ENCODE data around the gene LSAMP. TPM values are rescaled to one million over a fixed set of nuclear protein-coding genes. Genes with fewer than 3 reads are reported as not detected.

The LSAMP gene
- total and polyA plus RNA-seq, 2 of the 8 experiments (the other 6 are each of a cell fraction or from before 2014, with no cell fraction given), result 1.8 to 5.7 TPM

DNA sequence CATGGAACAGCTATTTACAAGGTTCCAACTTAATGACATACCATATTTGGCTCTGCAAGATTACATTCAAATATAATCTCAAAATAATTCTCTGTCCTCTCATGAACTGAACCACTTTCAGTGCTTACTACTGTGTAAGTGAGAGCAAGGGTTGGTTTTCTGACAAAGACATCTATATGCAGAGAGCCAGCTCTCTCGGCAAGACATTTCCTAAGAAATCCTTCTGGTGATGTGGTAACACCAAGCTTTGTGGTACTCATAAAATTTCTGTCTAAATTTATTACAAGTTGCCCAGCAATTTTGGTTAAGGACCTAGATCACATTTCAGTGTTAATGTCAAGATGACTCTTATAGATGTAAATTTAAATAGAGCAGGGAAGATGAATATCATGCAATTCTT is 637.0 kb downstream of the LSAMP start (continued):
- TF ChIP-seq CHD1 (IDR thresholded peaks at IDR 0.05; ENCODE audit: low read depth, low read length) (no peak), NRF1 (IDR thresholded peaks at IDR 0.05; ENCODE audit: low read depth, low read length) (no peak), GABPA (IDR thresholded peaks at IDR 0.05; ENCODE audit: borderline replicate concordance, insufficient read depth, low read length) (no peak), EGR1 (IDR thresholded peaks at IDR 0.05; ENCODE audit: borderline replicate concordance, low read depth, low read length) (no peak), KDM1A (IDR thresholded peaks at IDR 0.05; ENCODE audit: borderline replicate concordance, low read length) (no peak), PHF8 (conservative IDR thresholded peaks at IDR 0.05; ENCODE audit: low read depth, low read length) (no peak), EP300 (IDR thresholded peaks at IDR 0.05; ENCODE audit: borderline replicate concordance in 1 of 2, low read depth in 2 of 2, low read length in 2 of 2) (no peak), SP1 (IDR thresholded peaks at IDR 0.05; ENCODE audit: low read depth, low read length) (no peak), FOSL1 (IDR thresholded peaks at IDR 0.05; ENCODE audit: insufficient read depth, low read depth, low read length) (no peak)

Data from H1 (cell line).